ENCODE measurements around the gene ARHGEF33.

ARHGEF33 gene

GRCh38 chr2:38960609-38961320, 71.1 kb downstream of the ARHGEF33 start:
- DNase-seq (ENCODE audit: low read depth in 1 of 2, low spot score in 1 of 2) = no peak
- TF ChIP-seq SPI1 (IDR thresholded peaks at IDR 0.05; ENCODE audit: borderline replicate concordance, low read depth) = no peak
- TF ChIP-seq REST (IDR thresholded peaks at IDR 0.05; ENCODE audit: insufficient replicate concordance, low read depth) = no peak
- no peak for TF ChIP-seq GABPA (IDR thresholded peaks at IDR 0.05; ENCODE audit: low read depth)
- TF ChIP-seq POLR2AphosphoS5 (IDR thresholded peaks at IDR 0.05; ENCODE audit: low read depth) = no peak
- no peak for TF ChIP-seq CTCF (IDR thresholded peaks at IDR 0.05; ENCODE audit: insufficient read depth, low read length)
- Histone ChIP-seq H3K4me3 (replicated peaks; ENCODE audit: insufficient read depth, low read length) (no peak overlapping the region), H3K27ac (replicated peaks) (no peak overlapping the region), H3K27me3 (ENCODE audit: insufficient read depth, poor library complexity, severe bottlenecking) (no peaks in the 10 kb centered on the region)

GRCh38 chr2:38966006-38966405, 76.3 kb downstream of the ARHGEF33 start:
- no peak overlapping the region for H3K27ac ChIP-seq (replicated peaks)
- H3K27me3 ChIP-seq (ENCODE audit: insufficient read depth, poor library complexity, severe bottlenecking) = no peaks in the 10 kb centered on the region
- no peak overlapping the region for H3K4me3 ChIP-seq (replicated peaks; ENCODE audit: insufficient read depth, low read length)
- no peak for DNase-seq (ENCODE audit: low read depth in 1 of 2, low spot score in 1 of 2)
- no peak for TF ChIP-seq GABPA (IDR thresholded peaks at IDR 0.05; ENCODE audit: low read depth)
- no peak for TF ChIP-seq CTCF (IDR thresholded peaks at IDR 0.05; ENCODE audit: insufficient read depth, low read length)
- no peak for TF ChIP-seq SPI1 (IDR thresholded peaks at IDR 0.05; ENCODE audit: borderline replicate concordance, low read depth)
- no peak for TF ChIP-seq POLR2AphosphoS5 (IDR thresholded peaks at IDR 0.05; ENCODE audit: low read depth)
- no peak for TF ChIP-seq REST (IDR thresholded peaks at IDR 0.05; ENCODE audit: insufficient replicate concordance, low read depth)

DNA sequence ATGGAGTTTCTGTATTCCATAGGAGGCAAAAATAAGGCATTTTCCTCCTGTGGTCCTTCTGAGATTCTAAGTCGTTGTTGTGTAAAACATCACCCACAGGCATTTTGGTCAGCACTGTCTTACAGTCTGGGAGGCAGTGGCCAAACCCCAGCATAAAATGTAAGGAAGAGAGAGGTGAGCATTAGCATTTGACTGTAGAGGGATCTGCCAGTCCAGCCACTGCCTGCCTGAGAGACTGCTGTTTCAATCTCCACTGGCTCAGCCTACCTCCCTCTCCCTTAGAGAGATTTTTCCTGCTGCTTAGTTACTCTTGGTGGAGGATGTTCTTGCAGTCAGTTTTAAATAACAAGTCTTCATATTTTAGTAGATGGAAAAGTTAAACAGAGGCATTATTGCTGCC, 77.0 kb downstream of the ARHGEF33 start:
- no peak for TF ChIP-seq SPI1 (IDR thresholded peaks at IDR 0.05; ENCODE audit: borderline replicate concordance, low read depth)
- TF ChIP-seq GABPA (IDR thresholded peaks at IDR 0.05; ENCODE audit: low read depth) = no peak
- TF ChIP-seq CTCF (IDR thresholded peaks at IDR 0.05; ENCODE audit: insufficient read depth, low read length) = no peak
- TF ChIP-seq POLR2AphosphoS5 (IDR thresholded peaks at IDR 0.05; ENCODE audit: low read depth) = no peak
- no peak for TF ChIP-seq REST (IDR thresholded peaks at IDR 0.05; ENCODE audit: insufficient replicate concordance, low read depth)
- no peak overlapping the region for H3K27ac ChIP-seq (replicated peaks)
- no peak overlapping the region for H3K4me3 ChIP-seq (replicated peaks; ENCODE audit: insufficient read depth, low read length)
- no peaks in the 10 kb centered on the region for H3K27me3 ChIP-seq (ENCODE audit: insufficient read depth, poor library complexity, severe bottlenecking)
- no peak for DNase-seq (ENCODE audit: low read depth in 1 of 2, low spot score in 1 of 2)

Measured in HL-60 (cell line).